SK-N-SH treated with all-trans-retinoic acid at 6 μM for 48 hours (cell line): ENCODE results near the gene ZNF236.

Experiments used
- ATAC-seq: fragments of 200-7000 bp; cut with Tn5 transposase; 3 replicates; pipeline ENCODE4 v1.9.1; 2020; ENCODE audit warnings: mild to moderate bottlenecking, moderate library complexity
- ARNTL ChIP-seq: fragments of 450-650 bp; formaldehyde crosslinking; IDR thresholded peaks from 2 replicates; pipeline ENCODE4 v1.5.0; 2020; ENCODE audit warnings: low read depth, mild to moderate bottlenecking, moderate library complexity, borderline replicate concordance
- BACH2 ChIP-seq: fragments of 250-450 bp; sonication (Bioruptor Pico); IDR thresholded peaks from 2 replicates; pipeline ENCODE4 v1.9.0; 2021; ENCODE audit warnings: mild to moderate bottlenecking, borderline replicate concordance
- CSDC2 ChIP-seq: fragments of 250-450 bp; sonication (Bioruptor Pico); IDR thresholded peaks from 2 replicates; pipeline ENCODE4 v1.5.0; 2020; ENCODE audit warnings: mild to moderate bottlenecking, moderate library complexity
- ESRRG ChIP-seq: fragments of 250-450 bp; sonication (Bioruptor Pico); IDR thresholded peaks from 2 replicates; pipeline ENCODE4 v1.6.1; 2021; ENCODE audit warnings: mild to moderate bottlenecking
- GLIS3 ChIP-seq: fragments of 250-450 bp; sonication (Bioruptor Pico); IDR thresholded peaks from 2 replicates; pipeline ENCODE4 v1.5.0; 2020; ENCODE audit warnings: mild to moderate bottlenecking, moderate library complexity
- ISL1 ChIP-seq: fragments of 250-450 bp; sonication (Bioruptor Pico); IDR thresholded peaks from 2 replicates; pipeline ENCODE4 v2.1.2; 2022; ENCODE audit warnings: mild to moderate bottlenecking, moderate library complexity
- OSR1 ChIP-seq: fragments of 250-450 bp; sonication (Bioruptor Pico); IDR thresholded peaks from 2 replicates; pipeline ENCODE4 v1.8.0; 2022; ENCODE audit warnings: moderate library complexity, mild to moderate bottlenecking, inconsistent platforms
- PPARA ChIP-seq: fragments of 250-450 bp; sonication (Bioruptor Pico); IDR thresholded peaks from 2 replicates; pipeline ENCODE4 v1.5.0; 2020; ENCODE audit warnings: mild to moderate bottlenecking, borderline replicate concordance
- RARB ChIP-seq: fragments of 250-450 bp; sonication (Bioruptor Pico); IDR thresholded peaks from 2 replicates; pipeline ENCODE4 v1.8.0; 2021; ENCODE audit warnings: mild to moderate bottlenecking, moderate library complexity
- SNAI2 ChIP-seq: fragments of 250-450 bp; sonication (Bioruptor Pico); IDR thresholded peaks from 2 replicates; pipeline ENCODE4 v1.5.0; 2020; ENCODE audit warnings: mild to moderate bottlenecking, moderate library complexity
- TCF4 ChIP-seq: fragments of 250-450 bp; sonication (Bioruptor Pico); IDR thresholded peaks from 2 replicates; pipeline ENCODE4 v1.8.0; 2021; ENCODE audit warnings: mild to moderate bottlenecking, moderate library complexity, borderline replicate concordance
- TOX ChIP-seq: fragments of 250-450 bp; sonication (Bioruptor Pico); IDR thresholded peaks from 2 replicates; pipeline ENCODE4 v1.8.0; 2021; ENCODE audit warnings: mild to moderate bottlenecking, moderate library complexity, borderline replicate concordance
- ZC3H10 ChIP-seq: fragments of 250-450 bp; sonication (Bioruptor Pico); IDR thresholded peaks from 2 replicates; pipeline ENCODE4 v1.5.1; 2021; ENCODE audit warnings: mild to moderate bottlenecking, moderate library complexity
- ZFP3 ChIP-seq: fragments of 250-450 bp; sonication (Bioruptor Pico); IDR thresholded peaks from 2 replicates; pipeline ENCODE4 v1.5.0; 2020; ENCODE audit warnings: mild to moderate bottlenecking, moderate library complexity
- ZFP30 ChIP-seq: fragments of 450-650 bp; formaldehyde crosslinking; IDR thresholded peaks from 2 replicates; pipeline ENCODE4 v1.5.0; 2022; ENCODE audit warnings: mild to moderate bottlenecking, moderate library complexity
- ZNF565 ChIP-seq: fragments of 450-650 bp; formaldehyde crosslinking; conservative IDR thresholded peaks from 2 replicates; pipeline ENCODE4 v1.5.0; 2020; ENCODE audit warnings: low read depth, mild to moderate bottlenecking, moderate library complexity
- ZNF70 ChIP-seq: fragments of 450-650 bp; formaldehyde crosslinking; IDR thresholded peaks from 2 replicates; pipeline ENCODE4 v1.5.0; 2020; ENCODE audit warnings: mild to moderate bottlenecking, moderate library complexity
- ZNF8 ChIP-seq: fragments of 450-650 bp; formaldehyde crosslinking; IDR thresholded peaks from 2 replicates; pipeline ENCODE4 v1.5.0; 2020; ENCODE audit warnings: mild to moderate bottlenecking, moderate library complexity
- TF ChIP-seq, protein P1 (sequence below): fragments of 250-450 bp; sonication (Bioruptor Pico); IDR thresholded peaks from 2 replicates; pipeline ENCODE4 v1.5.1; 2021; ENCODE audit warnings: mild to moderate bottlenecking, moderate library complexity
- TF ChIP-seq, protein P2 (sequence below): fragments of 250-450 bp; sonication (Bioruptor Pico); IDR thresholded peaks from 2 replicates; pipeline ENCODE4 v1.8.0; 2020; ENCODE audit warnings: mild to moderate bottlenecking, moderate library complexity, borderline replicate concordance
- TF ChIP-seq, protein P3 (sequence below): fragments of 250-450 bp; sonication (Bioruptor Pico); IDR thresholded peaks from 2 replicates; pipeline ENCODE4 v1.5.0; 2020; ENCODE audit warnings: mild to moderate bottlenecking, moderate library complexity
- TF ChIP-seq, protein P4 (sequence below): fragments of 250-450 bp; sonication (Bioruptor Pico); IDR thresholded peaks from 2 replicates; pipeline ENCODE4 v1.5.1; 2020; ENCODE audit warnings: low read depth, mild to moderate bottlenecking, moderate library complexity
- TF ChIP-seq, protein P5 (sequence below): fragments of 250-450 bp; sonication (Bioruptor Pico); IDR thresholded peaks from 2 replicates; pipeline ENCODE4 v1.8.0; 2021; ENCODE audit warnings: low read depth, mild to moderate bottlenecking, moderate library complexity, borderline replicate concordance

Gene ZNF236

DNA sequence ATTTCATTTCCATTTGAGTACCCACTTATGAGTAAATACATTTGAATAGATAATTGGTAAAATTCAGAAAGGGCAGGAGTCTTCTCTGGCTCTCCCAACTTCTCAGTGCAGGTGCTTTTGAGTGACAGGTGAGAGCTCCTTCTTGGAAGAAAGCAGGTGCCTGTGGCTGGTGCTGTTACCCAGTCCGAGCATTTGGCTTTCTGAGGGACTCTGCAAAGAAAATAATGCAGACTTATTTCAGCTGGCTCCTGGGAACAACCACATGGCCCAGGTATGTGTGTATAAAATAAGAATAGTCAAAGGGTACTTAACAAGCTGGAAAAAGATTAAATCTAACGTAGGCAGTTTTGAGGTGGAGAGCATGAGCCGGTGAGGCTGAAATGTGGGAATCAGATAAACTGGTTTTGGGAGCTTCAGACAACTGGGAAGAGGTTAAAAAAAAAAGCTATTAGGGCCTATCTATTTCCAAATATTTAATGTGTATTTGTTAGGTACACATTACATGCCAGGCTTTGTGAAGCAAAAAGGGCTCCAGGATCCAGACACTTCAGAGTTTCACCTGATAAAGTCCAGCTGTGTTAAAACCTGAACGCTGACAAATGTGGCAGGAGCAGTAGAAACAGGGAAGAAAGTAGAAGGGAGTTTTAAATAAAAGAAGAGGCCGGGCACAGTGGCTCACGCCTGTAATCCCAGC is 20.6 kb downstream of the ZNF236 start:
- TF ChIP-seq OSR1 (CRISPR knock-in tag) (no peak), RARB (CRISPR knock-in tag) (no peak), ISL1 (CRISPR knock-in tag) (no peak), ZFP3 (CRISPR knock-in tag) (no peak)
- TF ChIP-seq, protein P1, sequence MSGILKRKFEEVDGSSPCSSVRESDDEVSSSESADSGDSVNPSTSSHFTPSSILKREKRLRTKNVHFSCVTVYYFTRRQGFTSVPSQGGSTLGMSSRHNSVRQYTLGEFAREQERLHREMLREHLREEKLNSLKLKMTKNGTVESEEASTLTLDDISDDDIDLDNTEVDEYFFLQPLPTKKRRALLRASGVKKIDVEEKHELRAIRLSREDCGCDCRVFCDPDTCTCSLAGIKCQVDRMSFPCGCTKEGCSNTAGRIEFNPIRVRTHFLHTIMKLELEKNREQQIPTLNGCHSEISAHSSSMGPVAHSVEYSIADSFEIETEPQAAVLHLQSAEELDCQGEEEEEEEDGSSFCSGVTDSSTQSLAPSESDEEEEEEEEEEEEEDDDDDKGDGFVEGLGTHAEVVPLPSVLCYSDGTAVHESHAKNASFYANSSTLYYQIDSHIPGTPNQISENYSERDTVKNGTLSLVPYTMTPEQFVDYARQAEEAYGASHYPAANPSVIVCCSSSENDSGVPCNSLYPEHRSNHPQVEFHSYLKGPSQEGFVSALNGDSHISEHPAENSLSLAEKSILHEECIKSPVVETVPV (CRISPR knock-in tag) = no peak
- TF ChIP-seq, protein P2, sequence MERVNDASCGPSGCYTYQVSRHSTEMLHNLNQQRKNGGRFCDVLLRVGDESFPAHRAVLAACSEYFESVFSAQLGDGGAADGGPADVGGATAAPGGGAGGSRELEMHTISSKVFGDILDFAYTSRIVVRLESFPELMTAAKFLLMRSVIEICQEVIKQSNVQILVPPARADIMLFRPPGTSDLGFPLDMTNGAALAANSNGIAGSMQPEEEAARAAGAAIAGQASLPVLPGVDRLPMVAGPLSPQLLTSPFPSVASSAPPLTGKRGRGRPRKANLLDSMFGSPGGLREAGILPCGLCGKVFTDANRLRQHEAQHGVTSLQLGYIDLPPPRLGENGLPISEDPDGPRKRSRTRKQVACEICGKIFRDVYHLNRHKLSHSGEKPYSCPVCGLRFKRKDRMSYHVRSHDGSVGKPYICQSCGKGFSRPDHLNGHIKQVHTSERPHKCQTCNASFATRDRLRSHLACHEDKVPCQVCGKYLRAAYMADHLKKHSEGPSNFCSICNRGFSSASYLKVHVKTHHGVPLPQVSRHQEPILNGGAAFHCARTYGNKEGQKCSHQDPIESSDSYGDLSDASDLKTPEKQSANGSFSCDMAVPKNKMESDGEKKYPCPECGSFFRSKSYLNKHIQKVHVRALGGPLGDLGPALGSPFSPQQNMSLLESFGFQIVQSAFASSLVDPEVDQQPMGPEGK = no peak
- TF ChIP-seq, protein P3, sequence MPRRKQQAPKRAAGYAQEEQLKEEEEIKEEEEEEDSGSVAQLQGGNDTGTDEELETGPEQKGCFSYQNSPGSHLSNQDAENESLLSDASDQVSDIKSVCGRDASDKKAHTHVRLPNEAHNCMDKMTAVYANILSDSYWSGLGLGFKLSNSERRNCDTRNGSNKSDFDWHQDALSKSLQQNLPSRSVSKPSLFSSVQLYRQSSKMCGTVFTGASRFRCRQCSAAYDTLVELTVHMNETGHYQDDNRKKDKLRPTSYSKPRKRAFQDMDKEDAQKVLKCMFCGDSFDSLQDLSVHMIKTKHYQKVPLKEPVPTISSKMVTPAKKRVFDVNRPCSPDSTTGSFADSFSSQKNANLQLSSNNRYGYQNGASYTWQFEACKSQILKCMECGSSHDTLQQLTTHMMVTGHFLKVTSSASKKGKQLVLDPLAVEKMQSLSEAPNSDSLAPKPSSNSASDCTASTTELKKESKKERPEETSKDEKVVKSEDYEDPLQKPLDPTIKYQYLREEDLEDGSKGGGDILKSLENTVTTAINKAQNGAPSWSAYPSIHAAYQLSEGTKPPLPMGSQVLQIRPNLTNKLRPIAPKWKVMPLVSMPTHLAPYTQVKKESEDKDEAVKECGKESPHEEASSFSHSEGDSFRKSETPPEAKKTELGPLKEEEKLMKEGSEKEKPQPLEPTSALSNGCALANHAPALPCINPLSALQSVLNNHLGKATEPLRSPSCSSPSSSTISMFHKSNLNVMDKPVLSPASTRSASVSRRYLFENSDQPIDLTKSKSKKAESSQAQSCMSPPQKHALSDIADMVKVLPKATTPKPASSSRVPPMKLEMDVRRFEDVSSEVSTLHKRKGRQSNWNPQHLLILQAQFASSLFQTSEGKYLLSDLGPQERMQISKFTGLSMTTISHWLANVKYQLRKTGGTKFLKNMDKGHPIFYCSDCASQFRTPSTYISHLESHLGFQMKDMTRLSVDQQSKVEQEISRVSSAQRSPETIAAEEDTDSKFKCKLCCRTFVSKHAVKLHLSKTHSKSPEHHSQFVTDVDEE = no peak
- ATAC-seq = no peak

DNA sequence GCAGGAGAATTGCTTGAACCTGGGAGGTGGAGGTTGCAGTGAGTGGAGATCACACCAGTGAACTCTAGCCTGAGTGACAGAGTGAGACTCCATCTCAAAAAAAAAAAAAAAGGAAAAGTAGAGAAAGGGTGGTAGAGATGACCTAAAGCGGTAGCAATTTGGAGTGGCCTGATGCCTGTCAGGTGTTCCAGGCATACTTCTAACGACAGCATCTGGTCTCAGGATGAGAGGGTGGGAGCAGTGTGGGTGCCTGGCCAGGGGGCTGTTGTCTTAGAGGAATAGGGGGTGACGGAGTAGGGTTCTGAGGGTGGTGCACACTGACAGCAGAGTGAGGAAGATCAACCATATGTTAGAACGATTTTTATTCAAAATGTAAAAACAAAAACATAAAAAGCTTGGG is 21.8 kb downstream of the ZNF236 start:
- TF ChIP-seq ZFP30 (CRISPR knock-in tag) = no peak
- TF ChIP-seq BACH2 (CRISPR knock-in tag) = no peak
- no peak for ATAC-seq

DNA sequence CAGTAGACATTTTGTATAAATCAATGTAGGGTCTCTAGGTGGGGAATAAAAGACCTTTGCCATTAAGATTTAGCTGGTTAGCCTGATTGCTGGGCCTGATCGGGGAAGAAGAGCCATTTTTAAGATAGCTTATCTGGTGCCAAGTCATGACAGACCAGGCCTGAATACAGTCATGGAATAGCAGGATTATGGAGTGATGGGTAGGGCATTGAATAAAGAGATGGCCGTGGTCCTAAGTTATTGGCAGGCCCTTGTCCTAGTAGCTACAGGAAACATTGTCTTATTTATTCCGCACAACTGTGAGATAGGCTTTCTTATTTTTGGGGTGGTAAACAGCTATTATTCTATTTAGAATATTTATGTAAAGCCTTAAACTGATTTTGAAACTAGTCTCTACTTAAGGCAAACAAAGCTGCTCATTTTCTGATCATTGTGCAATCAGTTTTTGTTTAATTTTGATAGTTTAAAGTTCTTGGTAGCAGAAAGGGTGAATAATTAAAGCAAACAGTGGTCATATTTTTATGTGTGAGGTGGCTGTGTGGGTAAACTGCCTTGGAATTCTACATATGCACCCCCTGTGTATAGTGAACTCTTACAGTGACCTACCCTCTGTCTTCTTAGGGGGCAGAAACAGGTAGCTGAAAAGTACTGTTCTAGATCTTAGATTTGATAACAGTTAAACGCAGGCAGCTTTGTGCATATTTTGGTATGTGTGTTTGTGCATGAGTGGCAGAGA is 22.6 kb downstream of the ZNF236 start:
- no peak for ATAC-seq

More for the DNA sequence above, 22.6 kb downstream of the ZNF236 start:
- TF ChIP-seq ZC3H10 (CRISPR knock-in tag) (no peak), ZNF8 (no peak), ZNF565 (CRISPR knock-in tag) (no peak), OSR1 (CRISPR knock-in tag) (no peak), RARB (CRISPR knock-in tag) (no peak), ARNTL (no peak), ZFP30 (CRISPR knock-in tag) (no peak), ESRRG (CRISPR knock-in tag) (no peak), TCF4 (no peak), TOX (CRISPR knock-in tag) (no peak), PPARA (CRISPR knock-in tag) (no peak), ZNF70 (no peak), SNAI2 (CRISPR knock-in tag) (no peak), GLIS3 (CRISPR knock-in tag) (no peak), CSDC2 (no peak)
- TF ChIP-seq, protein P3 = no peak
- TF ChIP-seq, protein P4, sequence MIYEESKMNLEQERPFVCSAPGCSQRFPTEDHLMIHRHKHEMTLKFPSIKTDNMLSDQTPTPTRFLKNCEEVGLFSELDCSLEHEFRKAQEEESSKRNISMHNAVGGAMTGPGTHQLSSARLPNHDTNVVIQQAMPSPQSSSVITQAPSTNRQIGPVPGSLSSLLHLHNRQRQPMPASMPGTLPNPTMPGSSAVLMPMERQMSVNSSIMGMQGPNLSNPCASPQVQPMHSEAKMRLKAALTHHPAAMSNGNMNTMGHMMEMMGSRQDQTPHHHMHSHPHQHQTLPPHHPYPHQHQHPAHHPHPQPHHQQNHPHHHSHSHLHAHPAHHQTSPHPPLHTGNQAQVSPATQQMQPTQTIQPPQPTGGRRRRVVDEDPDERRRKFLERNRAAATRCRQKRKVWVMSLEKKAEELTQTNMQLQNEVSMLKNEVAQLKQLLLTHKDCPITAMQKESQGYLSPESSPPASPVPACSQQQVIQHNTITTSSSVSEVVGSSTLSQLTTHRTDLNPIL (CRISPR knock-in tag) = no peak
- TF ChIP-seq, protein P5, sequence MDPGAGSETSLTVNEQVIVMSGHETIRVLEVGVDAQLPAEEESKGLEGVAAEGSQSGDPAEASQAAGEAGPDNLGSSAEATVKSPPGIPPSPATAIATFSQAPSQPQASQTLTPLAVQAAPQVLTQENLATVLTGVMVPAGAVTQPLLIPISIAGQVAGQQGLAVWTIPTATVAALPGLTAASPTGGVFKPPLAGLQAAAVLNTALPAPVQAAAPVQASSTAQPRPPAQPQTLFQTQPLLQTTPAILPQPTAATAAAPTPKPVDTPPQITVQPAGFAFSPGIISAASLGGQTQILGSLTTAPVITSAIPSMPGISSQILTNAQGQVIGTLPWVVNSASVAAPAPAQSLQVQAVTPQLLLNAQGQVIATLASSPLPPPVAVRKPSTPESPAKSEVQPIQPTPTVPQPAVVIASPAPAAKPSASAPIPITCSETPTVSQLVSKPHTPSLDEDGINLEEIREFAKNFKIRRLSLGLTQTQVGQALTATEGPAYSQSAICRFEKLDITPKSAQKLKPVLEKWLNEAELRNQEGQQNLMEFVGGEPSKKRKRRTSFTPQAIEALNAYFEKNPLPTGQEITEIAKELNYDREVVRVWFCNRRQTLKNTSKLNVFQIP (CRISPR knock-in tag) = no peak
- TF ChIP-seq, protein P2 = no peak
